Right lobe of liver (tissue), 6 donors: ENCODE results near the gene OR10J5. TPM values are rescaled to one million over a fixed set of nuclear protein-coding genes. Genes with fewer than 3 reads are reported as not detected.

Experiments
- ATAC-seq, 4 donors: fragments of 200-7000 bp; cut with Tn5 transposase; one replicate each; pipeline ENCODE4 v1.9.1; 2020; ENCODE audit warnings: mild to moderate bottlenecking in 4 of 4, moderate library complexity in 4 of 4
- DNase-seq, 3 donors: peaks; one replicate each; pipeline ENCODE4 v3.0.0-alpha.2; 2020
- H3K27ac ChIP-seq, 3 donors: fragments of 200-600 bp; one replicate each; pipeline ENCODE4 v1.8.0; 2022
- H3K27me3 ChIP-seq, 2 donors: fragments of 200-600 bp; one replicate each; pipeline ENCODE4 v1.8.0; 2022
- H3K36me3 ChIP-seq, 4 donors: fragments of 200-600 bp; sonication (generic) in 1 of 4; one replicate each; pipeline versions ENCODE4 v1.5.1 to v1.8.0; 2017 to 2022; ENCODE audit warnings: control low read depth in 1 of 4
- H3K4me1 ChIP-seq, 4 donors: fragments of 200-600 bp; sonication (generic) in 1 of 4; one replicate each; pipeline versions ENCODE4 v1.5.1 to v1.8.0; 2017 to 2022; ENCODE audit warnings: control low read depth in 1 of 4
- H3K4me3 ChIP-seq, 3 donors: fragments of 200-600 bp; one replicate each; pipeline ENCODE4 v1.8.0; 2022
- H3K9me3 ChIP-seq, 4 donors: fragments of 200-600 bp; sonication (generic) in 1 of 4; one replicate each; pipeline versions ENCODE4 v1.5.1 to v1.8.0; 2017 to 2022; ENCODE audit warnings: control low read depth in 1 of 4
- POLR2A ChIP-seq: fragments of 450-650 bp; IDR thresholded peaks from one replicate; pipeline ENCODE4 v1.6.1; 2017; ENCODE audit warnings: antibody characterized with exemption, mild to moderate bottlenecking
- WGBS: methylation state at CpG from one replicate; pipeline ENCODE4 v1.1.6; 2018; ENCODE audit warnings: low coverage, low lambda C conversion rate; ENCODE audit not compliant: insufficient coverage; ENCODE audit errors: missing lambda C conversion rate; 5-methylcytosine and 5-hydroxymethylcytosine counted together
- intact Hi-C, 2 donors: fragments of 100-400 bp; cut with DNase I; formaldehyde crosslinking; loops; one replicate each; pipeline versions ENCODE4 v1.11.2 to v1.14.1; 2022
- total RNA-seq, 6 experiments: library from RNA; depleted of rRNA in 2 of 6; stranded (reverse); fragments of >200 nt in 2 of 6; fragmentation: NEBNext Ultra II Directional in 3 of 6; extraction: Animal tissue kit (Norgen Biotek cat#: 25700) in 3 of 6; gene quantifications; one replicate each; pipeline versions ENCODE4 v1.1.0 to v1.2.4, GENCODE V29; 2016 to 2023
- TF ChIP-seq, protein P1 (sequence below), 4 donors: fragments of 200-600 bp in 3 of 4; fragments of 450-650 bp in 1 of 4; IDR thresholded peaks; one replicate each; pipeline versions ENCODE4 v1.5.1 to v1.8.0; 2016 to 2022; ENCODE audit warnings: antibody characterized with exemption in 4 of 4, mild to moderate bottlenecking in 2 of 4
- donor health status: DM: no; HTN: yes; CAD: no.
- donor health status: DM: no; HTN: no; CAD: no.
- donor health status: DM: no; HTN: no; CAD: no.
- donor health status: DM: no; HTN: yes; CAD: no.
- donor health status: DM: no; HTN: yes; CAD: no.

Gene OR10J5
- total RNA-seq, 6 experiments from 2014 or later: 0.31 to 0.66 TPM; not detected in 4

DNA sequence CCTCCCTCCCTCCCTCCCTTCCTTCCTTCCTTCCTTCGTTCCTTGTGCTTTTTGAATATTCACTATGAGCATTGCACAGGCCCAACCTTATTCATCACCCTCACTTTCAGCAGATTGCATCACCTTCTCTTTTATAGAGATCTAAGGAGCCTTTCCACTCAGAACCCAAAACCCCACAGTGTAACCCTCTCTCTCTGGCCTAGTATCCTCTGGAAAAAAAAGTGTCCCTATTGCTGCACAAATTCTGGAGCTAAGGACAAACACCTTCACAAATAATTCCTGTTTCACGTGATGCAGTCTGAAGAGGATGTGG, 25.6 kb downstream of the OR10J5 start:
- no peak overlapping the region for H3K4me3 ChIP-seq
- DNase-seq (no peak), ATAC-seq (peak; percentile 17 to 64 (median 48))
- no peaks in the 10 kb centered on the region for H3K27me3 ChIP-seq
- peak overlapping the region in 2 of 3 donors; percentile 51 to 66 for H3K27ac ChIP-seq
- TF ChIP-seq, protein P1, sequence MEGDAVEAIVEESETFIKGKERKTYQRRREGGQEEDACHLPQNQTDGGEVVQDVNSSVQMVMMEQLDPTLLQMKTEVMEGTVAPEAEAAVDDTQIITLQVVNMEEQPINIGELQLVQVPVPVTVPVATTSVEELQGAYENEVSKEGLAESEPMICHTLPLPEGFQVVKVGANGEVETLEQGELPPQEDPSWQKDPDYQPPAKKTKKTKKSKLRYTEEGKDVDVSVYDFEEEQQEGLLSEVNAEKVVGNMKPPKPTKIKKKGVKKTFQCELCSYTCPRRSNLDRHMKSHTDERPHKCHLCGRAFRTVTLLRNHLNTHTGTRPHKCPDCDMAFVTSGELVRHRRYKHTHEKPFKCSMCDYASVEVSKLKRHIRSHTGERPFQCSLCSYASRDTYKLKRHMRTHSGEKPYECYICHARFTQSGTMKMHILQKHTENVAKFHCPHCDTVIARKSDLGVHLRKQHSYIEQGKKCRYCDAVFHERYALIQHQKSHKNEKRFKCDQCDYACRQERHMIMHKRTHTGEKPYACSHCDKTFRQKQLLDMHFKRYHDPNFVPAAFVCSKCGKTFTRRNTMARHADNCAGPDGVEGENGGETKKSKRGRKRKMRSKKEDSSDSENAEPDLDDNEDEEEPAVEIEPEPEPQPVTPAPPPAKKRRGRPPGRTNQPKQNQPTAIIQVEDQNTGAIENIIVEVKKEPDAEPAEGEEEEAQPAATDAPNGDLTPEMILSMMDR (IDR thresholded peaks at IDR 0.05): no peak
- TF ChIP-seq POLR2A: no peak
- no peaks in the 10 kb centered on the region for H3K9me3 ChIP-seq
- WGBS: 15% methylated on average over 2 of the region's 2 CpGs
- H3K36me3 ChIP-seq: no peaks in the 10 kb centered on the region
- H3K4me1 ChIP-seq: peaks cover 0 to 20% (median 6%) of the 10 kb centered on the region in 4 donors
- intact Hi-C loops: no loop called here

GRCh38 chr1:159509440-159510228, 26.2 kb downstream of the OR10J5 start:
- intact Hi-C loops: no loop called here
- no peak for DNase-seq
- Histone ChIP-seq H3K27ac (peak overlapping the region; percentile 20 to 66 (median 51)), H3K9me3 (no peaks in the 10 kb centered on the region), H3K27me3 (no peaks in the 10 kb centered on the region), H3K4me1 (peaks cover 0 to 20% (median 6%) of the 10 kb centered on the region in 4 donors), H3K4me3 (no peak overlapping the region), H3K36me3 (no peaks in the 10 kb centered on the region)
- TF ChIP-seq, protein P1 (IDR thresholded peaks at IDR 0.05): no peak
- no peak for TF ChIP-seq POLR2A
- peak; percentile 86 to 89 (median 87) for ATAC-seq

DNA sequence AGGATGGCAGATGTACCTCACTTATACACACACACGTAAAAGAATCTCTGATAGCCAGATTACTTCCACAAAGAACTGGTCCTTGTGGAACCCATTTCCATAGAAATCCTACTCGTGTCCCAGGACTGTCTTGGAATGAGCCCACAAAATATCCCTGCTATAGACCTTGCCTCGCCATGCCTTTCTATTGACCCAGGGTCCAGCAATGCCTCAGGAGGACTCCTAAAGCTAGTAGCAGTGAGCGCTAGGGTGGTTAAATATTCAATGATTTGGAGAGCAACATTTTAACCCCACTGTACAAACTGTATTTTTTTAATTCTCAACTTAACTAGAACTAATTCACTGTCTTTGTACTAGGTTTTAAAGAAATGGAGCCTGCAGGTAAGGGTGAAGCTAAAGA, 26.9 kb downstream of the OR10J5 start:
- peak; percentile 22 to 58 (median 48) for ATAC-seq
- H3K4me3 ChIP-seq: no peak overlapping the region
- H3K4me1 ChIP-seq: peaks cover 0 to 20% (median 6%) of the 10 kb centered on the region in 4 donors
- no peaks in the 10 kb centered on the region for H3K27me3 ChIP-seq
- intact Hi-C loops: no loop called here
- 13% methylated on average over 4 of the region's 4 CpGs for WGBS
- peak overlapping the region; percentile 20 to 66 (median 51) for H3K27ac ChIP-seq
- DNase-seq: no peak
- no peaks in the 10 kb centered on the region for H3K9me3 ChIP-seq
- H3K36me3 ChIP-seq: no peaks in the 10 kb centered on the region
- TF ChIP-seq POLR2A: no peak
- TF ChIP-seq, protein P1 (IDR thresholded peaks at IDR 0.05): no peak

DNA sequence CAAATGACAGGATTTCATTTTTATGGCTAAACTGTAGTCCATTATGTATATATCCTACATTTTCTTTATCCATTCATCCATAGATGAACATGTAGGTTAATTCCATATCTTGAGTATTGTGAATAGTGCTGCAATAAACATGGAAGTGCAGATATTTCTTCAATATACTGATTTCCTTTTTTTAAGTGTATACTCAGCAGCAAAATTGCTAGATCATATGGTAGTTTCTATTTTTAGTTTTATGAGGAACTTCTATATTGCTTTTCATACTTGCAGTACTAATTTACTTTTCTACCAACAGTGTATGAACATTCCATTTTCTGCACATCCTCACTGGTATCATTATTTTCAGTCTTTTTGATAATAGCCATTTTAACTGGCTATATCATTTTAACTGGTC, 30.1 kb downstream of the OR10J5 start:
- Histone ChIP-seq H3K27ac (no peak overlapping the region), H3K4me3 (no peak overlapping the region), H3K4me1 (peaks cover 0 to 13% (median 3%) of the 10 kb centered on the region in 4 donors), H3K27me3 (no peaks in the 10 kb centered on the region), H3K36me3 (no peaks in the 10 kb centered on the region), H3K9me3 (no peaks in the 10 kb centered on the region)
- TF ChIP-seq, protein P1 (IDR thresholded peaks at IDR 0.05): no peak
- TF ChIP-seq POLR2A: no peak
- DNase-seq (no peak), ATAC-seq (no peak)
- intact Hi-C loops: no loop called here
